Rectal smooth muscle tissue (tissue), 1 donor: ENCODE data around the gene MEFV.
"Not testable (repeated sequence)": the region's sequence is repeated elsewhere in the genome, so short reads cannot be mapped to it uniquely, and the experiment has no call there.

Experiments used
- H3K27ac ChIP-seq: one replicate; pipeline ENCODE4 v1.7.0; 2013; ENCODE audit warnings: low read depth, low read length, inconsistent platforms
- H3K27me3 ChIP-seq: one replicate; pipeline ENCODE4 v1.7.0; 2013; ENCODE audit warnings: low read length; ENCODE audit not compliant: control insufficient read depth, insufficient read depth
- H3K36me3 ChIP-seq: one replicate; pipeline ENCODE4 v1.7.0; 2013; ENCODE audit warnings: low read length; ENCODE audit not compliant: control insufficient read depth, insufficient read depth
- H3K4me1 ChIP-seq: one replicate; pipeline ENCODE4 v1.7.0; 2013; ENCODE audit warnings: low read length; ENCODE audit not compliant: control insufficient read depth, insufficient read depth
- H3K4me3 ChIP-seq: one replicate; pipeline ENCODE4 v1.7.0; 2013; ENCODE audit warnings: low read length
- H3K9ac ChIP-seq: one replicate; pipeline ENCODE4 v1.7.0; 2013; ENCODE audit warnings: low read length

Gene MEFV

GRCh38 chr16:3202903-3203539 lies 53.4 kb downstream of the MEFV start:
- Histone ChIP-seq H3K27me3 (peaks cover 5% of the 10 kb centered on the region), H3K9ac (no peak overlapping the region), H3K27ac (no peak overlapping the region), H3K4me3 (no peak overlapping the region), H3K4me1 (no peaks in the 10 kb centered on the region), H3K36me3 (no peaks in the 10 kb centered on the region)

DNA sequence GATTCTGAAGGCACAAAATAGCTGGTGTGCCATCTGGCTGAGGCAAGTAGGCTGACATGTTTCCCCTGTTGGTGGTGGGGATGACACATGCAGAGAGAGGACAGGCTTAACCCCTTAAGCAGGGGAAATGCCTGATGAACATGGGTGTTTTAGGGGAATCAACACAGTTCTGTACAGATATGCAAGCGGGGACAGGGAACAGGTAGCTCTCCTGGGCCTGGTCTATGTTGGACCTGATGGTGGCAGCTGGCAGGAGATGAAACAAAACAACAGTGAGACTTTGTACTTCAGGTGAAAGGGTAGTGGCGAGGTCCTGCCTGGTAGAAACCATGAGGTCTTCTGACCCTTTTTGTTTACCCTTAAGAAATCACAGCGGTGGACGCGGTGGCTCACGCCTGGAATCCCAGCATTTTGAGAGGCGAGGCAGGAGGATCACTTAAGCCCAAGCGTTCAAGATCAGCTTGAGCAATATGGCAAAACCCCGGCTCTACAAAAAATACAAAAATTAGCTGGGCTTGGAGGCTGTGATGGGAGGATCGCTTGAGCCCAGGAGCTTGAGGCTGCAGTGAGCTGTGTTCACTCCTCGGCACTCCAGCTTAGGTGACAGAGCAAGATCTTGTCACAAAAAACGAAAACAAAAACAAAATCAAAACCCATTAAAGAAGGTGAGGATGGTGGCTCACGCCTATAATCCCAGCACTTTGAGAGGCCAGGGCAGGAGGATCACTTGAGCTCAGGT lies 57.9 kb downstream of the MEFV start:
- Histone ChIP-seq H3K9ac (no peak overlapping the region), H3K27me3 (peaks cover 20% of the 10 kb centered on the region), H3K4me3 (no peak overlapping the region), H3K4me1 (no peaks in the 10 kb centered on the region), H3K36me3 (no peaks in the 10 kb centered on the region), H3K27ac (no peak overlapping the region)

DNA sequence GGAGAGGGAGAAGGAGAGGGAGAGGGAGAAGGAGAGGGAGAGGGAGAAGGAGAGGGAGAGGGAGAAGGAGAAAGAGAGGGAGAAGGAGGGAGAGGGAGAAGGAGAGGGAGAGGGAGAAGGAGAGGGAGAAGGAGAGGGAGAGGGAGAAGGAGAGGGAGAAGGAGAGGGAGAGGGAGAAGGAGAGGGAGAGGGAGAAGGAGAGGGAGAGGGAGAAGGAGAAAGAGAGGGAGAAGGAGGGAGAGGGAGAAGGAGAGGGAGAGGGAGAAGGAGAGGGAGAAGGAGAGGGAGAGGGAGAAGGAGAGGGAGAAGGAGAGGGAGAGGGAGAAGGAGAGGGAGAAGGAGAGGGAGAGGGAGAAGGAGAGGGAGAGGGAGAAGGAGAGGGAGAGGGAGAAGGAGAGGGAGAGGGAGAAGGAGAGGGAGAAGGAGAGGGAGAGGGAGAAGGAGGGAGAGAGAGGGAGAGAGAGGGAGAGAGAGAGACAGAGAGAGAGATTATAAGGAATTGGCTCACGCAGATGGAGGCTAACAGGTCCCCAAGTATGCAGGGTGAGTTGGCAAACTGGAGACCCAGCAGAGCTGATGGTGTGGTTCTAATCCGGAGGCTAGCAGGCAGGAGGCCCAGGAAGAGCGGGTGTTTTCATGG lies 58.6 kb downstream of the MEFV start:
- not testable (repeated sequence) for H3K27ac ChIP-seq, H3K36me3 ChIP-seq, H3K4me3 ChIP-seq, H3K4me1 ChIP-seq, H3K9ac ChIP-seq
- peaks cover 24% of the 10 kb centered on the region for H3K27me3 ChIP-seq

GRCh38 chr16:3195975-3196374 lies 60.5 kb downstream of the MEFV start:
- no peak overlapping the region for H3K9ac ChIP-seq
- H3K27me3 ChIP-seq = peaks cover 33% of the 10 kb centered on the region
- H3K27ac ChIP-seq = no peak overlapping the region
- H3K4me3 ChIP-seq = no peak overlapping the region
- no peaks in the 10 kb centered on the region for H3K36me3 ChIP-seq
- no peaks in the 10 kb centered on the region for H3K4me1 ChIP-seq

GRCh38 chr16:3194792-3195191 lies 61.6 kb downstream of the MEFV start:
- Histone ChIP-seq H3K36me3 (no peaks in the 10 kb centered on the region), H3K27me3 (peaks cover 44% of the 10 kb centered on the region), H3K27ac (no peak overlapping the region), H3K4me1 (no peaks in the 10 kb centered on the region), H3K4me3 (no peak overlapping the region), H3K9ac (no peak overlapping the region)

GRCh38 chr16:3193221-3194212 lies 62.9 kb downstream of the MEFV start:
- no peaks in the 10 kb centered on the region for H3K4me1 ChIP-seq
- H3K27ac ChIP-seq = no peak overlapping the region
- no peak overlapping the region for H3K4me3 ChIP-seq
- H3K27me3 ChIP-seq = peaks cover 56% of the 10 kb centered on the region
- H3K9ac ChIP-seq = no peak overlapping the region
- no peaks in the 10 kb centered on the region for H3K36me3 ChIP-seq

DNA sequence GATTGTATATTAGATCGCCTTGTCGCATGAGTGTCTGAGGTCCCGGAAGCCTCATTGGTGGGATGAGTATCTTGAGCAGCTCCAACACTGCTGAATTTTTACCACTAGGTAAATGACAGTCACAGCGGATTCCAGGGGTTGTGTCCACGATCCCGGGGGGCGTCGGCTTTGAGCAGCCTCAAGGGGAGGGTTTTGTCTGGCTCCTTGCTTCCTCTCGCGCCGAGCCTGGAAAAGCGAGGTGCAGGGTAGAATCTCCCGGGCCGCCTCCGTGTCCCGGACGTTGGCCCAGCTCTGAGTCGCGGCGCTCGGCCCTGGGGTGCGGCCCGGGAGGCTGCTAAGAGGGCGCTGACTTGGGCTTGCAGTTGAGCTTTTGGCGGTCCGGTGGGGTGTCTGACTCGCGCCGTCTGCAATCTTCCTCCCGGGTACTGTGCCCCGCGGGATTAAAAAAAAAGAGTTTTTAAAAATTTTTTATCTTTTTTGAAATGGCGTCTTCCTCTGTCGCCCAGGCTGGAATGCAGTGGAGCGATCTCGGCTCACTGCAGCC lies 63.9 kb downstream of the MEFV start:
- Histone ChIP-seq H3K4me1 (no peaks in the 10 kb centered on the region), H3K36me3 (no peaks in the 10 kb centered on the region), H3K4me3 (no peak overlapping the region), H3K9ac (no peak overlapping the region), H3K27me3 (peaks cover 55% of the 10 kb centered on the region), H3K27ac (no peak overlapping the region)
